Activated CD8-positive, alpha-beta memory T cell treated with anti-CD3 and anti-CD28 coated beads, Interleukin-2, amount 50 U/mL, for 4 hours (primary cell): ENCODE measurements around the gene MRM3.
"Not testable (repeated sequence)": the region's sequence is repeated elsewhere in the genome, so short reads cannot be mapped to it uniquely, and the experiment has no call there.

Experiments
- DNase-seq: peaks from one replicate; pipeline ENCODE4 v3.0.0-alpha.2; 2020

The MRM3 gene

GRCh38 chr17:781805-782731 lies at the start of gene MRM3, which contains the start of gene GLOD4:
Gene MRM3, plus strand, starts transcription at chr17:782353. Its CDS starts 26 bp downstream, at chr17:782379.
Gene GLOD4, minus strand, starts transcription at chr17:782280. Its CDS starts 25 bp downstream, at chr17:782255.
- peak; percentile 97 for DNase-seq

- DNase-seq, result peak; percentile 52
These were observed 49.0 kb upstream of the MRM3 start for GRCh38 chr17:732902-733720.

- DNase-seq, result no peak
These were observed 48.4 kb upstream of the MRM3 start for GRCh38 chr17:733743-734142.

- no peak for DNase-seq
These were observed 44.5 kb upstream of the MRM3 start for GRCh38 chr17:737561-738113.

- no peak for DNase-seq
These were observed 41.7 kb upstream of the MRM3 start for GRCh38 chr17:740240-741017.

- DNase-seq, result no peak
These were observed 39.9 kb upstream of the MRM3 start for GRCh38 chr17:742147-742793.

GRCh38 chr17:743139-743538 lies 39.0 kb upstream of the MRM3 start:
- DNase-seq, result no peak

GRCh38 chr17:744937-745336 lies 37.2 kb upstream of the MRM3 start:
- no peak for DNase-seq

GRCh38 chr17:745406-745805 lies 36.7 kb upstream of the MRM3 start:
- no peak for DNase-seq

GRCh38 chr17:746181-746580 lies 36.0 kb upstream of the MRM3 start:
- no peak for DNase-seq

- DNase-seq, result no peak
These were observed 35.1 kb upstream of the MRM3 start for GRCh38 chr17:746783-747629.

- not testable (repeated sequence) for DNase-seq
These were observed 33.5 kb upstream of the MRM3 start for GRCh38 chr17:748604-749003.

- not testable (repeated sequence) for DNase-seq
These were observed 32.8 kb upstream of the MRM3 start for GRCh38 chr17:749359-749758.

GRCh38 chr17:750431-751037 lies 31.6 kb upstream of the MRM3 start:
- no peak for DNase-seq

- DNase-seq, result peak; percentile 54
These were observed 30.7 kb upstream of the MRM3 start for GRCh38 chr17:751269-752001.

GRCh38 chr17:752002-752619 lies 30.0 kb upstream of the MRM3 start, which contains the start of gene GEMIN4:
Gene GEMIN4, minus strand, starts transcription at chr17:752264. Its CDS starts 122 bp downstream, at chr17:752142.
- DNase-seq, result peak; percentile 99

- no peak for DNase-seq
These were observed 29.4 kb upstream of the MRM3 start for GRCh38 chr17:752620-753219.

GRCh38 chr17:753418-753817 lies 28.7 kb upstream of the MRM3 start:
- no peak for DNase-seq
